Activated naive CD8-positive, alpha-beta T cell (primary cell): ENCODE results near the gene CDKN1B.

ENCODE experiments used
- H3K27ac Mint-ChIP-seq: one replicate; pipeline ENCODE4 v1.8.0; 2021; ENCODE audit warnings: mixed read lengths
- H3K27me3 Mint-ChIP-seq: one replicate; pipeline ENCODE4 v1.8.0; 2021; ENCODE audit warnings: mixed read lengths
- H3K36me3 Mint-ChIP-seq: one replicate; pipeline ENCODE4 v1.8.0; 2021; ENCODE audit warnings: mixed read lengths
- H3K4me1 Mint-ChIP-seq: one replicate; pipeline ENCODE4 v1.8.0; 2021; ENCODE audit warnings: low read depth, mixed read lengths
- H3K4me3 Mint-ChIP-seq: one replicate; pipeline ENCODE4 v1.8.0; 2021; ENCODE audit warnings: mild to moderate bottlenecking, mixed read lengths
- H3K9me3 Mint-ChIP-seq: one replicate; pipeline ENCODE4 v1.8.0; 2021; ENCODE audit warnings: low read depth, mixed read lengths

CDKN1B gene

DNA sequence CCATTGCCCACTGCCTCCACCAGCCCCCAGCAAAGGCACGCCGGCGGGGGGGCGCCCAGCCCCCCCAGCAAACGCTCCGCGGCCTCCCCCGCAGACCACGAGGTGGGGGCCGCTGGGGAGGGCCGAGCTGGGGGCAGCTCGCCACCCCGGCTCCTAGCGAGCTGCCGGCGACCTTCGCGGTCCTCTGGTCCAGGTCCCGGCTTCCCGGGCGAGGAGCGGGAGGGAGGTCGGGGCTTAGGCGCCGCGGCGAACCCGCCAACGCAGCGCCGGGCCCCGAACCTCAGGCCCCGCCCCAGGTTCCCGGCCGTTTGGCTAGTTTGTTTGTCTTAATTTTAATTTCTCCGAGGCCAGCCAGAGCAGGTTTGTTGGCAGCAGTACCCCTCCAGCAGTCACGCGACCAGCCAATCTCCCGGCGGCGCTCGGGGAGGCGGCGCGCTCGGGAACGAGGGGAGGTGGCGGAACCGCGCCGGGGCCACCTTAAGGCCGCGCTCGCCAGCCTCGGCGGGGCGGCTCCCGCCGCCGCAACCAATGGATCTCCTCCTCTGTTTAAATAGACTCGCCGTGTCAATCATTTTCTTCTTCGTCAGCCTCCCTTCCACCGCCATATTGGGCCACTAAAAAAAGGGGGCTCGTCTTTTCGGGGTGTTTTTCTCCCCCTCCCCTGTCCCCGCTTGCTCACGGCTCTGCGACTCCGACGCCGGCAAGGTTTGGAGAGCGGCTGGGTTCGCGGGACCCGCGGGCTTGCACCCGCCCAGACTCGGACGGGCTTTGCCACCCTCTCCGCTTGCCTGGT lies at the start of gene CDKN1B:
CDKN1B (plus strand) TSS at position 576 of the 793 bp plus-strand sequence. CDS start 472 bp downstream, outside the sequence.
- no peaks in the 10 kb centered on the region for H3K9me3 Mint-ChIP-seq
- peaks cover 10% of the 10 kb centered on the region for H3K36me3 Mint-ChIP-seq
- peak within 1 kb of the TSS; percentile 95 for H3K4me3 Mint-ChIP-seq
- peaks cover 65% of the 10 kb centered on the region for H3K4me1 Mint-ChIP-seq
- H3K27ac Mint-ChIP-seq, result peak within 1 kb of the TSS; percentile 96
- no peaks in the 10 kb centered on the region for H3K27me3 Mint-ChIP-seq

DNA sequence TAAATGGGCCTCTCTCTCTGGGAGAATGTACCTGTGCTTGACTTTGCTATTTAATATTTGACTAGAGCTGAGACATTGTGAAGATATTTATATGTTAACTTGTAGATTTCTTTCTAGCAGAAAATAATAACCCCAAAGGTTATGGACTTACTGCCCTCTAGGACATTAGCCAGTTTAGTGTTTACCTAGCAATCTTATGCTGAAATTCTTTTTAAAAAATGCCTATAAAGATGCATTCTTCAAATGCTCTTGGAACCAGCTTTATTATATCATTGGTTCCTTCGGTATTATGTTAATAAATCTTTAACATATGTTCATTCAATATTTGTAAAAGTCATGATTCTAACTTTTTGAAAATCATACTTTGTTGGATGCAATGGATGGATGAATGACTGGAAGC lies 49.2 kb upstream of the CDKN1B start:
- no peaks in the 10 kb centered on the region for H3K27me3 Mint-ChIP-seq
- no peaks in the 10 kb centered on the region for H3K9me3 Mint-ChIP-seq
- no peak overlapping the region for H3K27ac Mint-ChIP-seq
- no peaks in the 10 kb centered on the region for H3K4me1 Mint-ChIP-seq
- H3K36me3 Mint-ChIP-seq, result no peaks in the 10 kb centered on the region
- H3K4me3 Mint-ChIP-seq, result no peak overlapping the region

DNA sequence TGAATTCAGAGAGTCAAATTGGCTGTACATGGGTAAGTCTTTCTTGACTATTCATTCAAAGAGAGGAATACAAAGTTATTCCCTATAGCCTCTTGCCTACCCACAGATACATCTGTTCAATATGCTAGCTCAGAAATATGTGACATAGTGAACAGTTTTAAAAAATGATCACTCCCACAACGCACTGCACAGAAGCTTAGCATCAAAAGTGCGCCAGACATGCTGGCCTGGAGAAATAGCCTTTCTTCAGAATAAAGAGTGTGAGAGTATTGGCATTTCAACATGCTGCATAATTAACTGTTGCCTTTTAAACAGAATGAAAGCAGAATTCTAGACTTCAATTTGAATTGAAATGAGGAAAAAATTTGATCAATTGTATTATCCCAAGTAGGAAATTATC lies 48.1 kb upstream of the CDKN1B start:
- Mint-ChIP-seq H3K9me3 (no peaks in the 10 kb centered on the region), H3K4me3 (no peak overlapping the region), H3K4me1 (peaks cover 2% of the 10 kb centered on the region), H3K36me3 (no peaks in the 10 kb centered on the region), H3K27me3 (no peaks in the 10 kb centered on the region), H3K27ac (no peak overlapping the region)

GRCh38 chr12:12671850-12672660 lies 45.1 kb upstream of the CDKN1B start:
- Mint-ChIP-seq H3K4me3 (no peak overlapping the region), H3K27me3 (no peaks in the 10 kb centered on the region), H3K9me3 (no peaks in the 10 kb centered on the region), H3K27ac (no peak overlapping the region), H3K36me3 (peaks cover 3% of the 10 kb centered on the region), H3K4me1 (peaks cover 4% of the 10 kb centered on the region)

- H3K27ac Mint-ChIP-seq, result peak overlapping the region; percentile 25
- peaks cover 3% of the 10 kb centered on the region for H3K36me3 Mint-ChIP-seq
- no peak overlapping the region for H3K4me3 Mint-ChIP-seq
- no peaks in the 10 kb centered on the region for H3K9me3 Mint-ChIP-seq
- no peaks in the 10 kb centered on the region for H3K27me3 Mint-ChIP-seq
- H3K4me1 Mint-ChIP-seq, result peaks cover 4% of the 10 kb centered on the region
Measured at GRCh38 chr12:12673296-12673695, 43.9 kb upstream of the CDKN1B start.

GRCh38 chr12:12676605-12677004 lies 40.6 kb upstream of the CDKN1B start:
- Mint-ChIP-seq H3K9me3 (no peaks in the 10 kb centered on the region), H3K36me3 (peaks cover 3% of the 10 kb centered on the region), H3K27ac (no peak overlapping the region), H3K4me3 (no peak overlapping the region), H3K4me1 (peaks cover 4% of the 10 kb centered on the region), H3K27me3 (no peaks in the 10 kb centered on the region)

DNA sequence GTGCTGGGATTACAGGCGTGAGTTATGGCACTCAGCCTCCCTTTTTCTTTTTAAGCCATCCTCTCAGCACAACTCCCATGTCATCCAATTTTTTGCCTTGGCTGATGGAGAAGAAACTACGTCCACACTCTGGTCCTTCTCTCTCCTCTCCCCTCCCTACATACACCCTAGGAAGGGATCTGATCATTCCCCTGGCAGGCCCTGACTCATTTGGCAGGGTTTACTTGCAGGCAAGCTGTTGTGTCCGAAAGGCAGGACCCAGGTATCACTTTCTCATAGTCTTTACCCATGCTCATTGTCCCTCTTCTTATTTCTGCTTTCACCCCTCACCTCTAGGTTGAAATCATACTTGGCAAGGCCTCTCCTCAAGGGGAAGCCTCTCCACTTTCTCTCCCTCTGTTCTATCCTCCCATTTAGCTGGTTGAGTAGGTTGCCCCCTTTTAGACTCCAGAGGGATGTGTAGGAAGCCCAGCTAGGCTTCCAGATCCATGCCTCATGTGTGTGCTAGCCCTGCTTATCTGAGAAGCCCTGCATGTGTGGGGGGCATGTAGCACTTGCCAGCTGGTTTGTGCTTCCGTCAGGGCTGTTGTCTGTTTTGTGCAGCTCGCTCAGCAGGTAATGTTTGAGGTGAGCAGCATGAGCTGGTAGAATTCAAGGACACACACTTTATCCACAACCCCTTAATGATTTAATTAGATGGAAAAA lies 36.0 kb upstream of the CDKN1B start:
- no peak overlapping the region for H3K27ac Mint-ChIP-seq

DNA sequence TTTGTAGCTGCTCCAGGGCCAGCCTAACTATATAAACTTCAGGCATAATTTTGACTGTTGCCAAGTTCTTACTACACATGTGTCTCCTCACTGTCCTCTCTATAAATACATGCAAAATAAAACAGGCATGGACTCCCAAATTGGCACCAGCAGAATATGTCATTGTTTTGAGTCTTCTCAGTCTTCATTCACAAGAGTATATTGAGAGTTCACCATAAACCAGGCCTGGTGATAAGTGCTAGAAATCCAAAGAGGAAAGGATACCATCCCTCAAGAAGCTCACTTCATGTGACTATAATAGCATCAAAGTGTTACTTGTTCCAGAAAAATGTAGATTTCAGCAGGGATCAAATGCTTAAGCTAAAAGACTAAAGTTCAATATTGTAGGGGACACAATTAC lies 34.9 kb upstream of the CDKN1B start:
- no peaks in the 10 kb centered on the region for H3K4me1 Mint-ChIP-seq
- no peak overlapping the region for H3K27ac Mint-ChIP-seq
- H3K36me3 Mint-ChIP-seq, result no peaks in the 10 kb centered on the region
- H3K27me3 Mint-ChIP-seq, result no peaks in the 10 kb centered on the region
- H3K4me3 Mint-ChIP-seq, result no peak overlapping the region
- H3K9me3 Mint-ChIP-seq, result no peaks in the 10 kb centered on the region

More for the DNA sequence above, 36.0 kb upstream of the CDKN1B start:
- Mint-ChIP-seq H3K36me3 (no peaks in the 10 kb centered on the region), H3K9me3 (no peaks in the 10 kb centered on the region), H3K27me3 (no peaks in the 10 kb centered on the region), H3K4me1 (peaks cover 2% of the 10 kb centered on the region), H3K4me3 (no peak overlapping the region)

DNA sequence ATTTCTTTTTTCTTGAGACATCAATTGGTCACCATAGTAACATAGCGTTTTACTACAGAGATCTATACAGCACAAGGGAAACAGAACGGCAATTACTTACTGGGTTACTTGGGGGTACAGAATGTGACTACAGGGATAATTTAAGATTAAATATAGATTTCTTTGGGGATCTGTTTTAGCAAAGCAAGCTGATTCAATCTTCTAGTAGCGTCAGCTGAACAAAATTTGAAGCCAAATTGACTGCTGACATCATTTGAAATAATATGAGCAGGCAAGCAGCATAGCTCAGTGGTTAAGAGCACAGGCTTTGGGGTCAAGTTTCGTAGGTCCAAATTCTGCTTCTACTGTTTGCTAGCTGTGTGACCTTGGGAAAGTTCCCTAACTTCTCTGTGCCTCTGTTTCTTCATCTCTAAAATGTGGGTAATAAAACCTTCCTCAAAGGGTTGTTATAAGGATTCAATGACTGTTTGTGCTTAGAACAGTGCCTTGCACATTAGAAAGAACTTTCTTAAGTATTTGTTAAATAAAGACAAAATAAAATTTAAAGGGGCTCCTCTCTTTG lies 34.0 kb upstream of the CDKN1B start:
- no peaks in the 10 kb centered on the region for H3K9me3 Mint-ChIP-seq
- H3K36me3 Mint-ChIP-seq, result no peaks in the 10 kb centered on the region
- H3K4me1 Mint-ChIP-seq, result no peaks in the 10 kb centered on the region
- no peaks in the 10 kb centered on the region for H3K27me3 Mint-ChIP-seq
- no peak overlapping the region for H3K27ac Mint-ChIP-seq
- H3K4me3 Mint-ChIP-seq, result no peak overlapping the region

DNA sequence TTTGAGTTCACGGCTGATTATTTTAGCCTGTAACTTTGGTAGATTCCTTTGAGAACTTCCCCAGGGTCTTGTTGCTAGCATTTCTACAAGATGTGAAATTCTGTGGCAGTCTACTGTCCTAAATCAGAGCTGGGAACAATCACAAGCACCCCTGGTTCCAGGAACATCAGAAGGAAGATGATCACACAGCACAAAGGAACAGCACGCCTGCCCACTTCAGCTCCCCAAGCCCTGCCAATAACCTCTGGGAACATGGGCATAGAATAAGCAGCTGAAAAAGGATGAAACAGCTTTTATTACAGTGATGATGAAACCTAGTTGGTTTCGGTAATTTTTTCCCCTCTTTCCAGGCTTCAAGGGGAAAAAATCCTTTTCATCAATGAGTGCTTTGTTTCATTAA lies 33.4 kb upstream of the CDKN1B start:
- H3K9me3 Mint-ChIP-seq, result no peaks in the 10 kb centered on the region
- H3K27ac Mint-ChIP-seq, result no peak overlapping the region
- H3K4me1 Mint-ChIP-seq, result no peaks in the 10 kb centered on the region
- H3K4me3 Mint-ChIP-seq, result no peak overlapping the region
- H3K36me3 Mint-ChIP-seq, result no peaks in the 10 kb centered on the region
- H3K27me3 Mint-ChIP-seq, result no peaks in the 10 kb centered on the region

- H3K27me3 Mint-ChIP-seq, result no peaks in the 10 kb centered on the region
- H3K36me3 Mint-ChIP-seq, result no peaks in the 10 kb centered on the region
- H3K27ac Mint-ChIP-seq, result no peak overlapping the region
- no peaks in the 10 kb centered on the region for H3K9me3 Mint-ChIP-seq
- peaks cover 8% of the 10 kb centered on the region for H3K4me1 Mint-ChIP-seq
- H3K4me3 Mint-ChIP-seq, result no peak overlapping the region
Measured at GRCh38 chr12:12684375-12685106, 32.6 kb upstream of the CDKN1B start.

DNA sequence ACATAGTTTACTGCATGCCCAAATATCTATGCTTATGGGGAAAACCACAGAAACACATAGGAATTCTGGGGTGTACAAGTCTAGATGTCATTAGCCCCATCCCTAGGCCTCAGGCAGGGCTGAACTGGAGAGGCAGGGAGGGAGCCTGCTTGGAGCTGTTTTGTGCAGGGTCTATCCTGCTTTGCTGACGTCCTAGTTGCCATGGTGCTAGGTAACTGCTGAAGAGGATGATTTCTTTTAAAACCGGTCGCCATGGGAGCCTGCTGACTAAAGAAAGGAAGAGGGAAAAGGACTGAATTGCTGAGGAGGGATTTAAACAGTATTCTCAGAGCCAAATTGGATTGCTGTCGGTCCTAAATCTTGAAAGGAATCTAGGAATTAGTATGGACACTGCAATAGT lies 31.9 kb upstream of the CDKN1B start:
- Mint-ChIP-seq H3K27ac (no peak overlapping the region), H3K36me3 (no peaks in the 10 kb centered on the region), H3K4me1 (peaks cover 16% of the 10 kb centered on the region), H3K9me3 (no peaks in the 10 kb centered on the region), H3K27me3 (no peaks in the 10 kb centered on the region), H3K4me3 (no peak overlapping the region)

GRCh38 chr12:12686472-12686871 lies 30.7 kb upstream of the CDKN1B start:
- Mint-ChIP-seq H3K27ac (no peak overlapping the region), H3K27me3 (no peaks in the 10 kb centered on the region), H3K9me3 (no peaks in the 10 kb centered on the region), H3K4me1 (peaks cover 19% of the 10 kb centered on the region), H3K4me3 (no peak overlapping the region), H3K36me3 (no peaks in the 10 kb centered on the region)

GRCh38 chr12:12686925-12687324 lies 30.2 kb upstream of the CDKN1B start:
- Mint-ChIP-seq H3K9me3 (no peaks in the 10 kb centered on the region), H3K36me3 (no peaks in the 10 kb centered on the region), H3K4me3 (no peak overlapping the region), H3K4me1 (peaks cover 19% of the 10 kb centered on the region), H3K27ac (no peak overlapping the region), H3K27me3 (no peaks in the 10 kb centered on the region)
